T-cell (primary cell): ENCODE measurements around the gene PHF1. TPM values are rescaled to one million over a fixed set of nuclear protein-coding genes. Genes with fewer than 3 reads are reported as not detected.
A peak's percentile ranks its signal among the peaks of the same experiment; 100 is the strongest.
"Not testable (repeated sequence)": the region's sequence is repeated elsewhere in the genome, so short reads cannot be mapped to it uniquely, and the experiment has no call there.

Experiments
- ATAC-seq, 4 experiments: fragments of 200-7000 bp in 3 of 4; fragments of 150-1000 bp in 1 of 4; cut with Tn5 transposase; replicated peaks in 1 of 4; 1 replicate in 3 of 4; 2 replicates in 1 of 4; pipeline ENCODE4 v1.10.0; 2021; ENCODE audit warnings: moderate library complexity in 3 of 4, mild to moderate bottlenecking in 2 of 4, moderate number of reproducible peaks in 1 of 4
- CTCF ChIA-PET, 2 donors: fragments of 300-600 bp; sonication (Branson Sonifier 250); formaldehyde crosslinking; loops; one replicate each; lab custom pipeline; 2022; ENCODE audit warnings: antibody characterized with exemption in 2 of 2; lab: Charles Lee
- POLR2A ChIA-PET, 2 donors: fragments of 300-600 bp; sonication (Branson Sonifier 250); formaldehyde crosslinking; loops; one replicate each; lab custom pipeline; 2022; ENCODE audit warnings: antibody characterized with exemption in 2 of 2; lab: Charles Lee
- DNase-seq, 35 experiments: peaks; one replicate each; pipeline versions ENCODE4 v3.0.0 to v3.0.0-alpha.2; 2013 to 2023
- H3K27ac ChIP-seq: one replicate; pipeline ENCODE4 v1.5.1; 2013; ENCODE audit warnings: low read length
- H3K27me3 ChIP-seq, 2 experiments: replicated peaks in 1 of 2; 1 replicate in 1 of 2; 2 replicates in 1 of 2; pipeline versions ENCODE4 v1.6.1 to v1.7.0; 2013; ENCODE audit warnings: low read length in 1 of 2, mixed read lengths in 1 of 2; ENCODE audit not compliant: control insufficient read depth in 2 of 2, insufficient read depth in 2 of 2; ENCODE audit errors: extremely low read depth in 1 of 2
- H3K36me3 ChIP-seq, 2 donors: 1 replicate in 1 of 2; 2 replicates in 1 of 2; pipeline versions ENCODE4 v1.6.1 to v1.7.0; 2013; ENCODE audit warnings: low read length in 1 of 2; ENCODE audit not compliant: control insufficient read depth in 2 of 2, insufficient read depth in 1 of 2; ENCODE audit errors: extremely low read depth in 1 of 2
- H3K4me1 ChIP-seq, 2 experiments: 1 replicate in 1 of 2; 2 replicates in 1 of 2; pipeline versions ENCODE4 v1.6.1 to v1.7.0; 2013; ENCODE audit warnings: low read length in 2 of 2, mixed read lengths in 1 of 2; ENCODE audit not compliant: insufficient read depth in 2 of 2, control insufficient read depth in 1 of 2; ENCODE audit errors: extremely low read depth in 1 of 2
- H3K4me3 ChIP-seq, 2 donors: 1 replicate in 1 of 2; 2 replicates in 1 of 2; pipeline versions ENCODE4 v1.5.1 to v1.7.0; 2013; ENCODE audit warnings: mild to moderate bottlenecking in 2 of 2, low read length in 1 of 2, moderate library complexity in 1 of 2; ENCODE audit not compliant: control insufficient read depth in 1 of 2; ENCODE audit errors: extremely low read depth in 1 of 2
- H3K9me3 ChIP-seq: 2 replicates; pipeline ENCODE4 v1.7.0; 2013
- H3K27ac Mint-ChIP-seq, 2 donors: one replicate each; pipeline ENCODE4 v1.8.0; 2020 to 2021; ENCODE audit warnings: mild to moderate bottlenecking in 2 of 2, mixed read lengths in 2 of 2
- H3K27me3 Mint-ChIP-seq, 2 donors: one replicate each; pipeline ENCODE4 v1.8.0; 2021 to 2022; ENCODE audit warnings: mixed read lengths in 2 of 2
- H3K36me3 Mint-ChIP-seq: one replicate; pipeline ENCODE4 v1.8.0; 2021; ENCODE audit warnings: mixed read lengths
- H3K4me1 Mint-ChIP-seq, 3 donors: one replicate each; pipeline ENCODE4 v1.8.0; 2020 to 2022; ENCODE audit warnings: mixed read lengths in 3 of 3, mild to moderate bottlenecking in 1 of 3
- H3K4me3 Mint-ChIP-seq, 3 donors: one replicate each; pipeline ENCODE4 v1.8.0; 2020 to 2022; ENCODE audit warnings: mild to moderate bottlenecking in 3 of 3, mixed read lengths in 3 of 3, moderate library complexity in 3 of 3
- H3K9me3 Mint-ChIP-seq, 3 donors: one replicate each; pipeline ENCODE4 v1.8.0; 2020 to 2022; ENCODE audit warnings: mixed read lengths in 3 of 3
- WGBS: methylation state at CpG from one replicate; pipeline ENCODE4 v1.1.5; 2013; ENCODE audit warnings: missing lambda C conversion rate; ENCODE audit not compliant: insufficient coverage; 5-methylcytosine and 5-hydroxymethylcytosine counted together
- total RNA-seq, 35 experiments: library from RNA in 6 of 35; stranded (reverse) in 6 of 35; fragments of 120-200 nt in 1 of 35; gene quantifications; one replicate each; pipeline versions ENCODE4 v1.2.1 to v1.2.4 and lab custom pipeline; 2013 to 2026

The PHF1 gene
- total RNA-seq, 5 donors from 2014 or later (not counting 1 experiment from before 2014, with no cell fraction given), result 169 to 372 (median 175) TPM

GRCh38 chr6:33398601-33399000 is 12.2 kb upstream of the PHF1 start:
- H3K9me3 ChIP-seq, H3K27me3 ChIP-seq, H3K36me3 ChIP-seq, ATAC-seq, H3K4me1 Mint-ChIP-seq, H3K36me3 Mint-ChIP-seq, DNase-seq, POLR2A ChIA-PET, H3K9me3 Mint-ChIP-seq, H3K27ac ChIP-seq, H3K4me1 ChIP-seq, H3K4me3 Mint-ChIP-seq, H3K4me3 ChIP-seq, H3K27ac Mint-ChIP-seq, H3K27me3 Mint-ChIP-seq: not testable (repeated sequence)
- CTCF ChIA-PET, result interaction anchor here in 1 of 2 donors (0.6 kb wide), 1 partner anchor 8 kb away, joined by 3 read pairs; no protein-coding TSS in a partner anchor
- no CpG with 5 or more reads among the region's 3 CpGs for WGBS

- POLR2A ChIA-PET, result interaction anchor here in 1 of 2 donors (0.5 kb wide), 1 partner anchor 176 kb away, joined by 3 read pairs; no protein-coding TSS in a partner anchor
- H3K9me3 Mint-ChIP-seq, ATAC-seq, H3K27me3 Mint-ChIP-seq, H3K4me3 Mint-ChIP-seq, DNase-seq, H3K4me3 ChIP-seq, H3K4me1 Mint-ChIP-seq, CTCF ChIA-PET, H3K9me3 ChIP-seq, H3K4me1 ChIP-seq, H3K27ac Mint-ChIP-seq, H3K36me3 ChIP-seq, H3K27me3 ChIP-seq, H3K27ac ChIP-seq, H3K36me3 Mint-ChIP-seq: not testable (repeated sequence)
- WGBS, result 80% methylated on average over 1 of the region's 6 CpGs
Measured at GRCh38 chr6:33399881-33400280, 10.9 kb upstream of the PHF1 start.

- H3K27me3 Mint-ChIP-seq, result no peaks in the 10 kb centered on the region
Measured at GRCh38 chr6:33404884-33405283, 5.9 kb upstream of the PHF1 start.

GRCh38 chr6:33405386-33405940 is 5.4 kb upstream of the PHF1 start:
- H3K27me3 ChIP-seq, result no peaks in the 10 kb centered on the region
- Mint-ChIP-seq H3K27me3 (no peaks in the 10 kb centered on the region), H3K4me1 (peaks cover 9 to 29% (median 12%) of the 10 kb centered on the region in 3 donors), H3K36me3 (no peaks in the 10 kb centered on the region), H3K27ac (peak overlapping the region in 1 of 2 donors; percentile 55), H3K9me3 (no peaks in the 10 kb centered on the region), H3K4me3 (no peak overlapping the region)
- 80% methylated on average over 8 of the region's 15 CpGs for WGBS
- CTCF ChIA-PET, result no interaction called here
- no peaks in the 10 kb centered on the region for H3K36me3 ChIP-seq
- DNase-seq, result peak in 1 of 35 experiments; percentile 27
- H3K4me3 ChIP-seq, result no peak overlapping the region
- no peak for ATAC-seq
- peaks cover 4 to 25% of the 10 kb centered on the region in 2 experiments for H3K4me1 ChIP-seq
- no peaks in the 10 kb centered on the region for H3K9me3 ChIP-seq
- POLR2A ChIA-PET, result no interaction called here
- no peak overlapping the region for H3K27ac ChIP-seq

More at GRCh38 chr6:33404884-33405283, 5.9 kb upstream of the PHF1 start:
- Histone ChIP-seq H3K4me1 (peaks cover 4 to 23% of the 10 kb centered on the region in 2 experiments), H3K9me3 (no peaks in the 10 kb centered on the region), H3K27ac (no peak overlapping the region), H3K27me3 (no peaks in the 10 kb centered on the region), H3K36me3 (no peaks in the 10 kb centered on the region), H3K4me3 (no peak overlapping the region)
- no peak overlapping the region for H3K27ac Mint-ChIP-seq
- ChIA-PET CTCF (no interaction called here), POLR2A (no interaction called here)
- H3K36me3 Mint-ChIP-seq, result no peaks in the 10 kb centered on the region
- DNase-seq (no peak), ATAC-seq (no peak)
- H3K4me3 Mint-ChIP-seq, result no peak overlapping the region
- H3K9me3 Mint-ChIP-seq, result no peaks in the 10 kb centered on the region
- 98% methylated on average over 15 of the region's 17 CpGs for WGBS
- peaks cover 8 to 26% (median 9%) of the 10 kb centered on the region in 3 donors for H3K4me1 Mint-ChIP-seq

GRCh38 chr6:33406126-33406525 is 4.7 kb upstream of the PHF1 start:
- ChIA-PET POLR2A (no interaction called here), CTCF (no interaction called here)
- H3K9me3 Mint-ChIP-seq, result no peaks in the 10 kb centered on the region
- no peak overlapping the region for H3K4me3 Mint-ChIP-seq
- H3K36me3 ChIP-seq, result no peaks in the 10 kb centered on the region
- no peak overlapping the region for H3K27ac ChIP-seq
- H3K9me3 ChIP-seq, result no peaks in the 10 kb centered on the region
- ATAC-seq (no peak), DNase-seq (no peak)
- no peaks in the 10 kb centered on the region for H3K27me3 Mint-ChIP-seq
- peaks cover 4 to 25% of the 10 kb centered on the region in 2 experiments for H3K4me1 ChIP-seq
- H3K36me3 Mint-ChIP-seq, result no peaks in the 10 kb centered on the region
- H3K4me1 Mint-ChIP-seq, result peaks cover 9 to 29% (median 12%) of the 10 kb centered on the region in 3 donors
- H3K27me3 ChIP-seq, result no peaks in the 10 kb centered on the region
- peak overlapping the region in 1 of 2 donors; percentile 55 for H3K27ac Mint-ChIP-seq
- WGBS, result over 99% methylated on average over 9 of the region's 17 CpGs
- no peak overlapping the region for H3K4me3 ChIP-seq

- POLR2A ChIA-PET, result no interaction called here
Measured at GRCh38 chr6:33407132-33407718, 3.6 kb upstream of the PHF1 start.

More at GRCh38 chr6:33407132-33407718, 3.6 kb upstream of the PHF1 start:
- Mint-ChIP-seq H3K27ac (no peak overlapping the region), H3K27me3 (no peaks in the 10 kb centered on the region), H3K4me1 (peaks cover 16 to 36% (median 20%) of the 10 kb centered on the region in 3 donors), H3K4me3 (no peak overlapping the region), H3K36me3 (peaks cover under 1% of the 10 kb centered on the region), H3K9me3 (no peaks in the 10 kb centered on the region)
- Histone ChIP-seq H3K27ac (no peak overlapping the region), H3K4me1 (peaks cover 4 to 36% of the 10 kb centered on the region in 2 experiments), H3K36me3 (peaks cover 0 to 2% of the 10 kb centered on the region in 2 donors), H3K4me3 (no peak overlapping the region), H3K27me3 (no peaks in the 10 kb centered on the region), H3K9me3 (no peaks in the 10 kb centered on the region)
- CTCF ChIA-PET, result interaction anchor here in 1 of 2 donors (0.7 kb wide), 1 partner anchor 9 kb away, joined by 3 read pairs; no protein-coding TSS in a partner anchor
- ATAC-seq (no peak), DNase-seq (peak in 1 of 35 experiments; percentile 46)
- WGBS, result 100% methylated on average over 2 of the region's 5 CpGs
